Right ventricle myocardium inferior (tissue), 1 donor: ENCODE results near the gene MREG. TPM values are rescaled to one million over a fixed set of nuclear protein-coding genes. Genes with fewer than 3 reads are reported as not detected.
A peak's percentile ranks its signal among the peaks of the same experiment; 100 is the strongest.

Experiments used
- ATAC-seq: fragments of 200-7000 bp; cut with Tn5 transposase; one replicate; pipeline ENCODE4 v1.9.1; 2020; ENCODE audit warnings: mild to moderate bottlenecking, moderate library complexity
- DNase-seq: peaks from one replicate; pipeline ENCODE4 v3.0.0; 2021; ENCODE audit errors: missing footprints
- intact Hi-C: fragments of 100-400 bp; cut with DNase I; formaldehyde crosslinking; loops from one replicate; pipeline ENCODE4 v1.11.0; 2022
- long read RNA-seq: library from polyadenylated mRNA; unstranded; transcript quantifications from one replicate; pipeline ENCODE4 v2.0.0, GENCODE V29; 2021
- total RNA-seq: library from RNA; stranded (reverse); fragmentation: NEBNext Ultra II Directional; extraction: Animal tissue kit (Norgen Biotek cat#: 25700); gene quantifications from one replicate; pipeline ENCODE4 v1.2.1, GENCODE V29; 2021
- donor health status: DM: no; HTN: yes; CAD: no; lungs with severe emphysema.

MREG gene
- 0.60 TPM for total RNA-seq
- long read RNA-seq = 0 reads

DNA sequence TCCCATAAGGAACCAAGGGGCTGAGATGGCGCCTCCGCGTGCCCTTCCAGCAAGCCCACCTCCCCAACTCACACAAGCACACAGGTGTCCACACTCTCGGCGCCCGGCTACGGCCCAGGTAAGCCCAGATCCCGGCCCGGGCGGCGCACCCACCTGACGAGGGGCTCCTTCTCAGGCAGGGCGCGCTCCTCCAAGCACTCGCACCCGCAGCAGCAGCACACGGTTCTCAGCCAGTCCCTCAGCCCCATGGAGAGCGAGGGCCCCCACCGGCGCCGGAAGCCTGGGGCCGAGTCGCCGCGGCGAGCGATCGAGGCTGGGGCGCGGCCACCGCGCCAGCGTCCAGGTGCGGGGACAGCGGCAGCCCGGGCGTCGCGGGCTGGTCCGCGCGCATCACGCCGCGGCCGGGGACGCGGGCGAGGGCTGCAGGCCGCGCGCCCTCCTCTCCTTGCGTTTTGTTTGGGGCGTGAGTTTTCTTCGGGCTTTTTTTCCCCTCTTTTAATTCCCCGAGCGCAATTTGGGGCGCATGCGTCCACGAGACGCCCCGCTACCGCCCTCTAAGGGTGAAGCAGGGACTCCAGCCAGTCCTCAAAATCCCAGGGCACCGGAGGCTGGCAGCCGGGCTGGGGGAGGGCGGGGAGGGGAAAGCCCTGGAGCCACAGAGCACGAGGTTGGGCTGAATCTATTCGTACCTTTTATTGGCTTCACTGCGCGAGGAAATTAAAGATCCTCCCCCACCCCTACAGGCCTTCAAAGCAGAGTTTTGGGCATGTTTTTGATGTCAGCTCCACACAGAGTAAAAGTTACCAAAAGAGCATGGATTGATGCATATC lies at the start of gene MREG:
MREG (minus strand) TSS at position 472 of the 830 bp plus-strand sequence; CDS start at position 248, 224 bp downstream.
- DNase-seq (no peak), ATAC-seq (peak; percentile 75)
- intact Hi-C loops = no loop called here

DNA sequence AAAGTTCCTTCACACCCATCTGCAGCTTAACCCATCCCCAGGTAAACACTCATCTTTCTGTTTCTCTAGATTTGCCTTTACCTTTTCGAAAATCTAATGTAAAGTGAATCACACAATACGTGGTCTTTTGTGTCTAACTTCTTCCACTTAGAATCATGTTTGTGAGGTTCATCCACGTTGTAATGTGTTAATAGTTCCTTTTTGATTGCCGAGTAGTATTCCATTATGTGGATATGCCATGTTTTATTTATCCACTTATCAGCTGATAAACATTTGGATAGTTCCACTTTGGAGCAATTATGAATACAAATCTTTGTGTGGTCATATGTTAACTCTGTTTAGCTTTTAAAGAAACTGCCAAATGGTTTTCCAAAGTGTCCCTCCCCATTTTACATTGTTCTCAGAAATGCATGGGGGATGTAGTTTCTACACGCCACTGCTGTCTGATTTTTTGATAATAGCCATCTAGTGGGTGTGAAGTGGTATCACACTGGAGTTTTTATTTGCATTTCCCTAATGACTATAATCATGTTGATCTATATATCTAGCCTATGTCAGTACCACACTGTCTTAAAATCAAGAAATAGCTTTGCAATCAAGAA lies 46.0 kb upstream of the MREG start:
- no peak for DNase-seq
- no peak for ATAC-seq
- intact Hi-C loops = no loop called here

DNA sequence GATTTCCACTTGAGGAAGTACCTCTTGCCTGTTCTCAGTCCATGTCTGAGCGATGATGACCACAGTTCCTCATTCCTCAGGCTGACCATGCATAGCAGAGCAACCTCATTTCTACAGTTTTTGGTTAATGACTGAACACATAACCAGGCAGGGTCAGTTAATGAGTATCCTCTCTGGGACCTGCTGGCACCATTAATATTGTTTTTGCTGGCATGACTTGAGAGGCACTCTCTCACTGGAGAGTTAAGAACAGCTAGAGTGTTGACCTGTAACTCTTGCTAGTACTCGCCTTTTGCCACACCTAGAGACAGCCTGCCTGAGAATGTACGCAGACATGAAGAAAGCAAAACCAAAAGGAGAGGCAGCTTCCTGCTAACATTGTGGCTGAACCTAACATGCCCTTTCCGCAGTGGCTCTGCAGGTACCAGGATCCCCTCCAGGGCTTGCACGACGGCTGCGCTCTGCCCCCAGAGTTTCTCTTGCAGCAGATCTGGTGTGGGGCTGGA lies 44.4 kb upstream of the MREG start:
- intact Hi-C loops = no loop called here
- DNase-seq (no peak), ATAC-seq (no peak)

GRCh38 chr2:216056739-216057138 lies 43.4 kb upstream of the MREG start:
- ATAC-seq (no peak), DNase-seq (no peak)
- intact Hi-C loops = no loop called here

GRCh38 chr2:216055680-216056079 lies 42.3 kb upstream of the MREG start:
- no peak for DNase-seq
- no peak for ATAC-seq
- intact Hi-C loops = no loop called here

GRCh38 chr2:216052420-216052819 lies 39.1 kb upstream of the MREG start:
- intact Hi-C loops = no loop called here
- DNase-seq (no peak), ATAC-seq (no peak)

DNA sequence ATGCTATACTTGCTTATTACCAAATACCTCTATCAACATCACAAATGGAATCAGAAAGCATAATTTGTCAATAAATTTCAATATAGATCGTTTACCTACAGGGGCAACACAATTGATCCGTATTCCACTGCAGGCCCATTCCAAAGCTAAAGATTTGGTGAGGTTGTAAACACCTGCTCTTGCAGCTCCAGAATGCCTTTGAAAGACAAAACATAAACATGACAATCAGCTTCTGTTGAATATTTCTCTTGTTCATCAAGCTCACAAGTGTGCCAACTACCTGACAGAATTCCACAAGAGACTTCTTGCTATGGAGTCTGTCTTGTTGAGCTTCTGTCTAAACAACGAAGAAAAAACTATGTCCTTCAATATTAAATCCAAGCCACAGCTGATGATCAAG lies 38.0 kb upstream of the MREG start:
- intact Hi-C loops = no loop called here
- ATAC-seq = no peak

DNA sequence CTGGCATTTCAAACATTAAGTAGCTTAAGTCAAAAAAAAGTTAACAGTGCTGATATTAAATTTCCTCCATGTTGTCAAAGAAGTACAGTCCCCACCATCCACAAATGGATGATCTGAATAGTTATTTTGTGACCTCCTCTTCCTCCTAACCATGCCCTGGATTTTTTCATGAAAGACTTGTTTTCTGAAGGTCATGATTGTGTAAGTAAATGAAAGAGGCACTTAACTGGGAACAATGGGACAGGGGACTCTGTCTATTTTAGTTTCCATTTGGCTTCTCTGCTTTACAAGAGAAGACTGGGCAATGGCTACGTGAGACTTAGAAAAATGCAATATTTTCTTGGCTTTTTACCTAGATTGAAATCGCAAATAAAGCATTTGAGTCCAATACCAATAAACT lies 36.1 kb upstream of the MREG start:
- intact Hi-C loops = no loop called here
- DNase-seq (no peak), ATAC-seq (no peak)

More for the DNA sequence above, 38.0 kb upstream of the MREG start:
- DNase-seq = no peak

GRCh38 chr2:216047397-216047796 lies 34.0 kb upstream of the MREG start:
- DNase-seq (no peak), ATAC-seq (no peak)
- intact Hi-C loops = no loop called here

DNA sequence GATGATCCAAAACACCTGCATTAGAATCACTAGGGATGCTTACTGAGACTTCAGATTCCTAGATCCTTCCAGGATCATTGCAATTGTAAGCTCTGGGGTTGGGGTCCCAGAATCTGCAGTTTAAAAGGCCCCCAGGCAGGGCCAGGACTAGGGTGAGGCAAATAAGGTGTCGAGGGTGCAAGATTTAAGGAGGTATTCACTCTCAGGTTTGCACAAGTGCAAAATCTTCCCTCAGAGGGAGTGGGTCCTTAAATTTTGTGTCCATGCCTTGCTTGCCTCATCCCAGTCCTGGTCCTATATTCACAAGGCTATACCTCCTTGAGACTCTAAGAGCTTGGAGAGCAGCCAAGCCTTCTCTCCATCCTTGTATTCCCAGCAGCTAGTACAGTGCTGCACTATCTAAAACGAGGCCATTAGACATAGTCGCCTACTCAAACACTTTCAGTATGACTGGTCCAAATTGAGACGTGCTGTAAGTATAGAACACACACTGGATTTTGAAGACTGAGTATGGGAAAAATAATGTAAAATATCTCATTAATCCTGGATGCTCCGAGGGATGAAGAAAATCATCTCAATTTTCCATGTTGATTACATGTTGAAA lies 31.6 kb upstream of the MREG start:
- intact Hi-C loops = no loop called here
- ATAC-seq (no peak), DNase-seq (no peak)

GRCh38 chr2:216043949-216044348 lies 30.6 kb upstream of the MREG start:
- intact Hi-C loops = no loop called here
- ATAC-seq (no peak), DNase-seq (no peak)

DNA sequence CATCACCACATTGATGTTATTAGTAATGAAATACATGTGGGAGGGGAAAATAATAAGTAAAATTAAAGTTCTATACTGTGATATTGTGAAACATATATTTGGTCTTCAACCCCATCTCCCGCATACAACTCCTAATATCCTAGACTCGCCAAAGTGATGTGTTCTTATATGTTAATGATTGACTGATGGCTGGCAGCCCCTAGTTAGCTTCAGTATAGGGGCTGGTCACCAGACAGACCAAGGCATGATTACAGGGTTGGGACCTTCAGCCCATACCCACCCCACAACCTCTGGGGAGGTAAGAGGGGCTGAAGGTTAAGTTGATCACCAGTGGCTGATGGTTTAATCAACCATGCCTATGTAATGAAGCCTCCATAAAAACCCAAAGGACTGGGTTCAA lies 28.1 kb upstream of the MREG start:
- DNase-seq (no peak), ATAC-seq (no peak)
- intact Hi-C loops = no loop called here

GRCh38 chr2:216039918-216040317 lies 26.6 kb upstream of the MREG start:
- DNase-seq (no peak), ATAC-seq (no peak)
- intact Hi-C loops = no loop called here

DNA sequence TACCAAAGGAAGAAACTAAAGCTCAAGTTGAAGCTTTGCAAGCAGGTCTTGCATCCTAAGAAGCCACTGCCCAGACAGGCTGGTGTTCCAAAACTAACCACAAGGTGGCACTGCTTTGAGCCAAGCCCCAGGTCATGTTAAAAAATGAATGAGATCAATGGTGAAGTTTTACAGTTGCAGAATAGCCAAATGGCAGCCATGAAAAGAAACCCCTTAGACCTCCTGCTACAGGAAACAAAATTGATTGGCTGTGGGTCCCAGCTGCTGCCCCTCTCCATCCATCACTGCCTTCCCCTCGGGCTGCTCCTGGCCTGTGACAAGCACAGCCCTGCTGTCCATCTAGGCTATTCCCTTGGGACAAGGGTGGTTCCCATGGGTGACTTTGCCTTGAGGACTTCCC lies 20.7 kb upstream of the MREG start:
- intact Hi-C loops = no loop called here
- ATAC-seq (peak; percentile 37), DNase-seq (no peak)

DNA sequence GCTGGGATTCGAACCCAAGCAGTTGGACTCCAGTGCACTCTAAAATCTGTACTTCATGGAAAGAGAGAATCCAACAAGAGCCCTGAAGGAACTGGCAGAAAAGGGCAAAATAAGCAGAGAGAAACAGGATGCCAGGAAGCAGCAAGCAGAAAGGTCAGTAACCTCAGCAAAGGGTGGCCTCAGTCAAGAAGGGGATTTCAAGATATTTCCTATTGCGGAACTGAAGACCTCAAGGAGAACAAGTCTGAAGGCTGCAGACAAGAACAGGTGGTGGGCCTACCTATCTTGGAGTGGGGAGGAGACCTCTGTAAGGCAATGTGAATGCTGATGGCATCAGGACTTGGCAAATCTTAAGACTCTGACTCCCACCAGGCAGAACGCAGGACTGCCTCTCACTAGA lies 20.1 kb upstream of the MREG start:
- DNase-seq (no peak), ATAC-seq (no peak)
- intact Hi-C loops = no loop called here

DNA sequence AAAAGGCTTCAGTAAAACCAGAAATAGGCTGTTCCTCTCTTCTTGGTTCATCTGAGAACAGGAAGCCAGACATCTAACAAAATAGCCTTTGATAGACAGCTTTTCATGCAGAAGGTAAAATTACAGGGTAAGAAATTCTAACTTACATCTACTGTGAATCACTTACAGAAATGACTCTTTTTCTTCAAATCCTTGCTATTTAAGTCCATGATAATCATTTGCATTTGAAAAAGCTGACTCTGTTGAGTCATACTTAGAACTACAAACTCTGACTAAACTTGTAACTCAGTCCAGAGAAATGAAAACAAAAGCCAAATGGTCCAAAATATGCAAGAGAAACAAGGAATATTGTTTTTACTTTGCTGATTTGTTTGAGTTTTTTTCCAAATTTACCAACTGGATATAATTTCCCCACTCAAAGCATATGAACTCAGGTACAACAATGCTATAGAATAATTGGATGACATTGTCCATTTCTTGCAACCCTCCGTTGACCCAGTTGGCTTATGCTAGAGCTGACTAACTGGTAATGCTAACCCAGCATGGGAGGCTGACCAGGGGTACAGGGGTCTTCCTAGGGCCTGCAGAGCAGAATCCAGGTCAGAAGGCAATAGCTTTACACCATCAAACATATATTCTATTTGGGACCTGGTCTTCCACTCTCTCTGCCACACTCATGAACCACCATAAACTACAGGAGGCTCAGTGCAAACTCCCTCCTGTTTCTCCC lies 18.8 kb upstream of the MREG start:
- ATAC-seq (no peak), DNase-seq (no peak)
- intact Hi-C loops = no loop called here

DNA sequence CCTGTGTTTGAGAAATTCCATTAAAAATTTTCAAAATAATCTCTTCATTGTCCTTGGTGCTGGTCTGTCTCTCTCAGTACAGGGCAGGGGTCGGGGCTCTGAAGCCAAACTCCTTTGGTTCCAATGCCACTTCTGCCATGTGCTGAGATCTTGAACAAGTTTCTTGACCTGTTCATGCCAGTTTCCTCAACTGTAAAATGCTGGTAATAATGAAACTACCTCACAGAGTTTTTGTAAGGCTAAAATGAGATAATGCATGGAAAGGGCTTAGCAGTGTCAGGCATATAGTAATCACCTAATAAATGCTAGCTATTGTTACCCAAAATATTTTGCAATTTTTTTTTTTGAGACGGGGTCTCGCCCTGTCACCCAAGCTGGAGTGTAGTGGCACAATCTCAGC lies 16.9 kb upstream of the MREG start:
- intact Hi-C loops = no loop called here
- ATAC-seq = no peak
- DNase-seq = no peak

DNA sequence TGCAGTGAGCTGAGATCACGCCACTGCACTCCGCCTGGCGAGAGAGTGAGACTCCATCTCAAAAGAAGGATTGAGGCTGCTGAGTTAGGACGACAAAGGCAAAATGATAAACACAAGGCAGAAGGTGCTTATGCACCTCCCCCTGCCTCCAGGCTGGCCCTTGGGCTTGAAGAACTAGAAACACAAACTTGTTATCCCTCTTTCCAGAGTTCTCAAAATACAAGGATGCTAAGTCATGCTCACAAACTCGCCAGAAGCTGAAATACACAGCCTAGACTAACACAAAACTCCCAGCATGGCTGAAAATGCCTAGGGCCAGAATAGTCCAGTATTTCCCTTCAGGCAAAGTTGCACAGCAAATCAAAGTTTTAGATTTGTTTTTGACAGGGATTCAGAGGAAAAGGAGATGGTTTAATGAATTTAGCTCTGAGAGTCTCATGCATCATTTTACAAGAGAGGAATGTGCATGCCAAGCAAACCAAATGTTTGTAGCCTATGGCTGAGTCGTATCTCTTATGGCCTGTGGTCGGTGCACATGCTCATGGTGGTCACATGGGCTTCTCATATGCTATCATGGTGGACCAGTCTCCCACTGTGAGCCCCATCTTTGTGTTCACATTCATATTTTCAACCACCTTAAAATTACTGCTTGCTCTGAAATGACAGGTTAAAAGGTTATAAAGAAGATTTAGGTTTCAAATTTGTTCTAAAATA lies 16.2 kb upstream of the MREG start:
- intact Hi-C loops = no loop called here
- DNase-seq (no peak), ATAC-seq (no peak)
